Glutamatergic neuron (in vitro differentiated cells): ENCODE data around the gene SLC18A3. TPM values are rescaled to one million over a fixed set of nuclear protein-coding genes. Genes with fewer than 3 reads are reported as not detected.

Experiments used
- DNase-seq: peaks from one replicate; pipeline ENCODE4 v3.0.0; 2022
- H3K27ac Mint-ChIP-seq: one replicate; pipeline ENCODE4 v1.8.0; 2020; ENCODE audit warnings: mild to moderate bottlenecking, mixed read lengths, inconsistent platforms; ENCODE audit not compliant: unreplicated experiment
- H3K27me3 Mint-ChIP-seq: one replicate; pipeline ENCODE4 v1.8.0; 2020; ENCODE audit warnings: mild to moderate bottlenecking, moderate library complexity, mixed read lengths, inconsistent platforms; ENCODE audit not compliant: unreplicated experiment
- H3K36me3 Mint-ChIP-seq: one replicate; pipeline ENCODE4 v1.8.0; 2020; ENCODE audit warnings: mild to moderate bottlenecking, mixed read lengths, inconsistent platforms; ENCODE audit not compliant: unreplicated experiment
- H3K4me1 Mint-ChIP-seq: one replicate; pipeline ENCODE4 v1.8.0; 2020; ENCODE audit warnings: mild to moderate bottlenecking, low read depth, mixed read lengths, inconsistent platforms; ENCODE audit not compliant: unreplicated experiment
- H3K4me3 Mint-ChIP-seq: one replicate; pipeline ENCODE4 v1.8.0; 2020; ENCODE audit warnings: mild to moderate bottlenecking, mixed read lengths, inconsistent platforms; ENCODE audit not compliant: unreplicated experiment
- H3K9me3 Mint-ChIP-seq: one replicate; pipeline ENCODE4 v1.8.0; 2020; ENCODE audit warnings: mild to moderate bottlenecking, moderate library complexity, mixed read lengths, inconsistent platforms; ENCODE audit not compliant: unreplicated experiment
- CTCF ChIP-seq: fragments of 200-600 bp; sonication (generic); IDR thresholded peaks from one replicate; pipeline ENCODE4 v1.5.0; 2021; ENCODE audit not compliant: partially characterized antibody, unreplicated experiment
- total RNA-seq: library from RNA; stranded (reverse); fragmentation: NEBNext Ultra II Directional; extraction: Animal tissue kit (Norgen Biotek cat#: 25700); gene quantifications from one replicate; pipeline ENCODE4 v1.2.1, GENCODE V29; 2021; ENCODE audit not compliant: unreplicated experiment

SLC18A3 gene
- total RNA-seq, 1 donor from 2014 or later = 21.5 TPM

GRCh38 chr10:49645871-49646870, 36.1 kb downstream of the SLC18A3 start:
- Mint-ChIP-seq H3K27ac (no peak overlapping the region), H3K36me3 (no peaks in the 10 kb centered on the region), H3K4me1 (peaks cover 24% of the 10 kb centered on the region), H3K9me3 (peaks cover 2% of the 10 kb centered on the region), H3K27me3 (peaks cover 3% of the 10 kb centered on the region), H3K4me3 (no peak overlapping the region)
- no peak for TF ChIP-seq CTCF
- no peak for DNase-seq

GRCh38 chr10:49647554-49647953, 37.4 kb downstream of the SLC18A3 start:
- Mint-ChIP-seq H3K27ac (no peak overlapping the region), H3K4me1 (peaks cover 19% of the 10 kb centered on the region), H3K27me3 (peaks cover 6% of the 10 kb centered on the region), H3K4me3 (no peak overlapping the region), H3K36me3 (no peaks in the 10 kb centered on the region), H3K9me3 (peaks cover 2% of the 10 kb centered on the region)
- TF ChIP-seq CTCF = no peak
- DNase-seq = no peak

- TF ChIP-seq CTCF = no peak
- no peak for DNase-seq
- Mint-ChIP-seq H3K4me1 (peaks cover 15% of the 10 kb centered on the region), H3K36me3 (no peaks in the 10 kb centered on the region), H3K27me3 (peaks cover 6% of the 10 kb centered on the region), H3K27ac (no peak overlapping the region), H3K4me3 (no peak overlapping the region), H3K9me3 (no peaks in the 10 kb centered on the region)
Observed at GRCh38 chr10:49647985-49648795, 38.1 kb downstream of the SLC18A3 start.

GRCh38 chr10:49649294-49649693, 39.2 kb downstream of the SLC18A3 start:
- Mint-ChIP-seq H3K36me3 (no peaks in the 10 kb centered on the region), H3K9me3 (no peaks in the 10 kb centered on the region), H3K27me3 (peaks cover 6% of the 10 kb centered on the region), H3K4me1 (peaks cover 13% of the 10 kb centered on the region), H3K4me3 (no peak overlapping the region), H3K27ac (no peak overlapping the region)
- DNase-seq = peak; percentile 48
- no peak for TF ChIP-seq CTCF
